K562 (cell line): ENCODE results near the gene AGPAT1. TPM values are rescaled to one million over a fixed set of nuclear protein-coding genes. Genes with fewer than 3 reads are reported as not detected.

Experiments used
- ATF4 ChIP-seq: fragments of 450-650 bp; formaldehyde crosslinking; IDR thresholded peaks from 2 replicates; pipeline ENCODE4 v1.4.0; 2022; ENCODE audit warnings: mild to moderate bottlenecking, moderate library complexity
- CC2D1A ChIP-seq: fragments of 450-650 bp; IDR thresholded peaks from 2 replicates; pipeline ENCODE4 v1.6.1; 2017; ENCODE audit warnings: mild to moderate bottlenecking
- CCAR2 ChIP-seq: fragments of 200-400 bp; formaldehyde crosslinking; IDR thresholded peaks from 2 replicates; pipeline ENCODE4 v1.6.1; 2017; ENCODE audit warnings: mild to moderate bottlenecking, low read depth, low read length
- CCNT2 ChIP-seq: IDR thresholded peaks from 2 replicates; pipeline ENCODE4 v1.6.1; 2011; ENCODE audit warnings: borderline replicate concordance, low read depth, mild to moderate bottlenecking, moderate library complexity, mixed read lengths, low read length; ENCODE audit not compliant: insufficient read length; ENCODE audit errors: extremely low read depth
- CGGBP1 ChIP-seq: fragments of 250-450 bp; sonication (Bioruptor Pico); IDR thresholded peaks from 2 replicates; pipeline ENCODE4 v1.9.0; 2021; ENCODE audit warnings: mild to moderate bottlenecking
- CREM ChIP-seq: IDR thresholded peaks from 2 replicates; pipeline ENCODE4 v1.6.1; 2014; ENCODE audit warnings: antibody characterized with exemption, low read depth
- FOXJ2 ChIP-seq: fragments of 200-800 bp; sonication (Bioruptor generic); IDR thresholded peaks from 2 replicates; pipeline ENCODE4 v1.6.1; 2016; ENCODE audit warnings: missing genetic modification characterization, missing compliant biosample characterization
- GATAD2A ChIP-seq: fragments of 450-650 bp; IDR thresholded peaks from 2 replicates; pipeline ENCODE4 v1.6.1; 2017
- GTF2A2 ChIP-seq: IDR thresholded peaks from 2 replicates; pipeline ENCODE4 v1.6.1; 2016; ENCODE audit warnings: mild to moderate bottlenecking, missing genetic modification characterization, missing compliant biosample characterization
- NR1H2 ChIP-seq: sonication (generic); formaldehyde crosslinking; IDR thresholded peaks from 2 replicates; pipeline ENCODE4 v1.4.0; 2020; ENCODE audit warnings: mild to moderate bottlenecking, missing genetic modification reagents
- NUFIP1 ChIP-seq: fragments of 450-650 bp; IDR thresholded peaks from 2 replicates; pipeline ENCODE4 v1.6.1; 2018; ENCODE audit not compliant: partially characterized antibody
- PHB2 ChIP-seq: fragments of 450-650 bp; IDR thresholded peaks from 2 replicates; pipeline ENCODE4 v1.6.1; 2017; ENCODE audit warnings: low read depth
- POLR2AphosphoS2 ChIP-seq: IDR thresholded peaks from 2 replicates; pipeline ENCODE4 v1.6.1; 2012; ENCODE audit warnings: low read length, improper control_type of control experiment
- PREB ChIP-seq: sonication (generic); formaldehyde crosslinking; IDR thresholded peaks from 2 replicates; pipeline ENCODE4 v1.8.1; 2023; ENCODE audit warnings: mild to moderate bottlenecking, missing genetic modification reagents
- RHOXF2B ChIP-seq: fragments of 250-450 bp; sonication (Bioruptor Pico); conservative IDR thresholded peaks from 2 replicates; pipeline ENCODE4 v1.5.1; 2021
- RNF219 ChIP-seq: fragments of 250-450 bp; sonication (Bioruptor Pico); IDR thresholded peaks from 2 replicates; pipeline ENCODE4 v1.5.0; 2022; ENCODE audit warnings: mild to moderate bottlenecking
- TRIM25 ChIP-seq: fragments of 450-650 bp; IDR thresholded peaks from 2 replicates; pipeline ENCODE4 v1.7.0; 2016; ENCODE audit warnings: borderline replicate concordance
- ZBTB43 ChIP-seq: sonication (generic); formaldehyde crosslinking; IDR thresholded peaks from 2 replicates; pipeline ENCODE4 v1.8.0; 2023; ENCODE audit warnings: mild to moderate bottlenecking, missing genetic modification reagents
- ZC3H4 ChIP-seq: sonication (generic); formaldehyde crosslinking; IDR thresholded peaks from 2 replicates; pipeline ENCODE4 v1.9.0; 2021; ENCODE audit warnings: missing genetic modification reagents, borderline replicate concordance
- ZFX ChIP-seq: sonication (generic); formaldehyde crosslinking; IDR thresholded peaks from 2 replicates; pipeline ENCODE4 v1.8.0; 2022; ENCODE audit warnings: mild to moderate bottlenecking, missing genetic modification reagents, moderate library complexity
- ZNF143 ChIP-seq: sonication (generic); formaldehyde crosslinking; IDR thresholded peaks from 2 replicates; pipeline ENCODE4 v1.9.0; 2022; ENCODE audit warnings: mild to moderate bottlenecking, missing genetic modification reagents
- ZNF274 ChIP-seq: IDR thresholded peaks from 2 replicates; pipeline ENCODE4 v1.6.1; 2011; ENCODE audit warnings: low read depth, mild to moderate bottlenecking, low read length, moderate library complexity, borderline replicate concordance
- ZNF77 ChIP-seq: fragments of 250-450 bp; sonication (Bioruptor Pico); IDR thresholded peaks from 2 replicates; pipeline ENCODE4 v1.5.0; 2020
- polyA plus RNA-seq, 8 experiments: library from polyadenylated mRNA; depleted of rRNA in 4 of 8; stranded (reverse) in 5 of 8; unstranded in 3 of 8; fragments of >200 nt; fragmentation: Nextera tagmentation in 2 of 8; fragmentation: Illumina TruSeq in 1 of 8; extraction: Ambion mirVana in 2 of 8; extraction: Trizol in 1 of 8; gene quantifications; 2 replicates each; pipeline versions ENCODE4 v1.2.1 to v1.2.3, GENCODE V29; 2011 to 2014; ENCODE audit warnings: inconsistent platforms in 1 of 8, missing spikeins in 1 of 8
- total RNA-seq, 7 experiments: library from RNA; depleted of rRNA in 6 of 7; stranded (reverse); fragments of >200 nt in 6 of 7; fragmentation: Illumina TruSeq in 2 of 7; extraction: Trizol in 2 of 7; gene quantifications; 2 replicates each; pipeline versions ENCODE4 v1.2.1 to v1.2.3, GENCODE V29; 2011 to 2021; ENCODE audit warnings: low replicate concordance in 1 of 7

The AGPAT1 gene
- total and polyA plus RNA-seq, 9 of the 15 experiments (the other 6 are each of a cell fraction or from before 2014, with no cell fraction given): 37.9 to 176 (median 69.4) TPM

GRCh38 chr6:32177788-32178546, 2.1 kb upstream of the AGPAT1 start, which contains the start of gene RNF5 (continued):
- TF ChIP-seq GATAD2A (no peak), TRIM25 (no peak), RHOXF2B (CRISPR knock-in tag) (no peak), POLR2AphosphoS2 (no peak), NR1H2 (no peak), CCAR2 (no peak), ZNF143 (CRISPR knock-in tag) (no peak), CCNT2 (no peak), GTF2A2 (tag) (no peak), CGGBP1 (CRISPR knock-in tag) (no peak), ZNF77 (CRISPR knock-in tag) (no peak), CREM (peak; percentile 93), ZBTB43 (no peak), PHB2 (no peak), ZC3H4 (CRISPR knock-in tag) (no peak), RNF219 (CRISPR knock-in tag) (no peak), FOXJ2 (peak; percentile 94), NUFIP1 (no peak), ATF4 (CRISPR knock-in tag) (no peak), PREB (no peak), ZFX (CRISPR knock-in tag) (no peak), ZNF274 (no peak), CC2D1A (no peak)
